Cardiac fibroblast (primary cell): Measurements from ENCODE around the gene SRSF1.

Source experiments
- DNase-seq, 2 donors: peaks; one replicate each; pipeline versions ENCODE4 v3.0.0 to v3.0.0-alpha.2; 2010; ENCODE audit warnings: low read depth in 2 of 2
- H3K4me3 ChIP-seq, 2 donors: replicated peaks in 1 of 2; 1 replicate in 1 of 2; 2 replicates in 1 of 2; pipeline ENCODE4 v1.5.1; 2011; ENCODE audit warnings: low read depth in 2 of 2, low read length in 2 of 2, mild to moderate bottlenecking in 2 of 2, moderate library complexity in 1 of 2
- TF ChIP-seq, protein P1 (sequence below): IDR thresholded peaks from one replicate; pipeline ENCODE4 v1.5.1; 2011; ENCODE audit warnings: low read depth, mild to moderate bottlenecking, low read length, inconsistent platforms

SRSF1 gene

DNA sequence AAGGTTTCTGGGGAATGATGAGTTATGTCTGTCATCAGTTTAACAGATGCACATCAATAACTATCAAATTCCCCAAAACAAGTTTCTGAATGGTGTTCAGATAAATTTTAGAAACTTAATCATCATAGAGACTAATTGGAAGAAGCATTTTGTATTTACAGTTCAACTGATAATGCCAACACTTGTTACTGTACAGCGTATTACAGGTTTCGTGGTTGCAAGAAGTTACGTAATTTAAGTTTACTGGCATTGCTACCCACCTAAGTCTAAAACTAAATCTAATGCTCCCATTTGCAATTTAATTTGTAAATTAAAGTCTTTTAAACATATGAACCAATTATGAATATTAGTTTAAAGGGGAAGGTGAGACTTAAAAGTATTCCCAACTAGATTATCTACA is 3.0 kb downstream of the SRSF1 start:
- no peak overlapping the region for H3K4me3 ChIP-seq

DNA sequence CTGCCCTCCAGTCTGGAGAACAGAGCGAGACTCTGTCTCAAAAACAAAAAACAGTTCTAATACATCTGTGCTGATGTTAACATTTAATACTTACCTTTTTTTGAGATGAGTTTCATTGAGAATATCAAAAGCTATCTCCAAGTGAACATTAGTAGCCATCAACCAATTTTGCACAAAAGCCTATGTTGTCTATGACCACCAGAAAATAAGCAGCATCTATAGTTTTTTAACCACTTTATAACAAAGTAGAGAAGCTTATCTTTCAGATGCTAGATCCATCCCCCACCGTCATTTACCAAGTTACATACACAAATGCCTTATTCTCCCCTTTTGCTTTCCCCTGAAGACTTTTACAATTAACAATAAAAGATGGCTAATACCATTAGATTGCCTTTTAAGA is 4.1 kb downstream of the SRSF1 start:
- H3K4me3 ChIP-seq = no peak overlapping the region
- TF ChIP-seq, protein P1, sequence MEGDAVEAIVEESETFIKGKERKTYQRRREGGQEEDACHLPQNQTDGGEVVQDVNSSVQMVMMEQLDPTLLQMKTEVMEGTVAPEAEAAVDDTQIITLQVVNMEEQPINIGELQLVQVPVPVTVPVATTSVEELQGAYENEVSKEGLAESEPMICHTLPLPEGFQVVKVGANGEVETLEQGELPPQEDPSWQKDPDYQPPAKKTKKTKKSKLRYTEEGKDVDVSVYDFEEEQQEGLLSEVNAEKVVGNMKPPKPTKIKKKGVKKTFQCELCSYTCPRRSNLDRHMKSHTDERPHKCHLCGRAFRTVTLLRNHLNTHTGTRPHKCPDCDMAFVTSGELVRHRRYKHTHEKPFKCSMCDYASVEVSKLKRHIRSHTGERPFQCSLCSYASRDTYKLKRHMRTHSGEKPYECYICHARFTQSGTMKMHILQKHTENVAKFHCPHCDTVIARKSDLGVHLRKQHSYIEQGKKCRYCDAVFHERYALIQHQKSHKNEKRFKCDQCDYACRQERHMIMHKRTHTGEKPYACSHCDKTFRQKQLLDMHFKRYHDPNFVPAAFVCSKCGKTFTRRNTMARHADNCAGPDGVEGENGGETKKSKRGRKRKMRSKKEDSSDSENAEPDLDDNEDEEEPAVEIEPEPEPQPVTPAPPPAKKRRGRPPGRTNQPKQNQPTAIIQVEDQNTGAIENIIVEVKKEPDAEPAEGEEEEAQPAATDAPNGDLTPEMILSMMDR = no peak
- DNase-seq = no peak

More for the DNA sequence above, 3.0 kb downstream of the SRSF1 start:
- TF ChIP-seq, protein P1 = no peak
- no peak for DNase-seq

DNA sequence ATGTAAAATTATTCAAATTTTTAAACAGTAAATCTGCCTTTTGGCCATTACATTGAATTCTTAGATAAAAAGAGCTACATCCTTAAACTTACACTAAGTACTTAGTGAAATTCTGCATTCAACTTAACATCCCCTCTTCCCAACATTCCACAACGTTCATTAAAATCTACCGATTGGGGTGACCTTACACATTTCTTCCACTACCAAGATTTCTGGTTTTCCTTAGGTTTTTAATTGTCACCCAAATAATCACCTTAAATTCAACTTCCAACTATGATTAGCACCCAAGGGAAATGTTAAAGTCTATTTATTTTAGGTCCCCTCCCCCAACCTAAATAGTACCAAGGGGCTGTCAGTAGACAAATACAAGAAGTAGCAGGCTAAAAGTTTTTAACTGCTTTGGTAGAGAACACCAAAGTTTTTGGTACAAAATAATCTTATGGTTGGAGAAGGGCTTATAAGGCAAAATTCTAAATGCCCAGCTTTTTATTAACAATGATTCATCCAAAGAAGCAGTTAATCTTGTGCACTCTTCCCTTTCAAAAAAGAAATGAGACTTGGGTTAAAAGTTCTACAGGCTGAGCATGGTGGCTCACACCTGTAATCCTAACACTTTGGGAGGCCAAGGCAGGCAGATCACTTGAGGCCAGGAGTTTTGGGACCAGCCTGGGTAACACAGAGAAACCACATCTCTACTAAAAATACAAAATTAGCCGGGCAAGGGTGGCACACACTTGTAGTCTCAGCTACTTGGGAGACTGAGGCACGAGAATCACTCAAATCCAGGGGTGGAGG is 4.7 kb downstream of the SRSF1 start:
- DNase-seq = no peak
- TF ChIP-seq, protein P1 = no peak
- H3K4me3 ChIP-seq = no peak overlapping the region

DNA sequence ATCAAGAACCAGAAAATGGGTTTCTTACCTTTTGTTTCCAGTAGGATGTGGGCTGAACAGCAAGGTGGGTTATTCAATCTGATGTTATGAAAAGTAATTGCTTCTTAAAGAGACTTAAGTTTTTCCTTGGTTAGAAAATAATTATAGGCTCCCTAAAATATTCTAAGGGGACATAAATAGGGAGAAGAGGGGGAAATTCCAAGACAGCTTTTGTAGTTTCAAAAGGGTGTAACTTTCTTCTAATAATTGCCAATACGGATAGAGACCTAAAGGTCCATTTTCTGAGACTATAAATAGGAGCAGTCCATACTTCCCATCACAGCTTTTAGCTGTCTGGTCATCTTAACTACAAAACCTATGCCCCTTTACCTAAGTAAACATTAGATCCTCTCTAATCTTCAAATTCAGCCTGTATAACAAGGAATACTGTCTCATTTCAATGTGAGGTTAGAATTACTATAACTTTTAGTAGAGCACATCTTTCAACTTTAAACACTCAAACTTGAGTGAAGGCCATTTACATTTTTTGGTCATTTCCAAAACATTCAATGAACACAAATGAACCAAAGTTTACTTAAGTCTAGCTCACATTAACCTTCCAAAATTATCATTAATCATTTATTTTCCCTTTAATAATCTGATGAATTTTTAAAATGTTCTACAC is 5.5 kb downstream of the SRSF1 start:
- TF ChIP-seq, protein P1 = no peak
- DNase-seq = no peak
- no peak overlapping the region for H3K4me3 ChIP-seq

DNA sequence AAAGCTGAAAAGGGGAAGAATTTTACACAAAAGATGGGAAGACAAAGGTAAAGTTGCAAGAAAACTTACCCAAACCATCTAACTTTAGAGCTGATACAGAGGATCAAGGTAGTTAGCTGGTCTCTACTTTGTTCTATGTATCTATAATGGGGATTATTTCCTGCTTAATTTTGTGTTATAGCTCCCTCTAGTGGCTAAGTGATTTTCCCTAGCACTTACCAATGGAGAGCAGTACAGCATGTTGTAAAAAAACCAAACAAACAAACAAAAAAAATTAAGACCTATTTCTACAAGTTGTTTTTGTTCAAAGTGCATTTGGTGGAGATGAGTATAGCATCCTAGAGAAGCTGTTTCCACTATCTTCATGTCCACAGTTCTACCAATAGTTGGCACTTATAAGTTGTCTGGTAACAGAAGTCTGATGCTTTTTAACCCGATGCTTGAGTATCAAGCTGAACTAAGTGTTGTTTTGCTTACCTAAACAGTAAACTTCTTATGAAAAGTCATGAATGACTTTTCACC is 7.5 kb downstream of the SRSF1 start:
- peak; percentile 86 to 89 for DNase-seq
- no peak overlapping the region for H3K4me3 ChIP-seq
- TF ChIP-seq, protein P1 = peak; percentile 76

DNA sequence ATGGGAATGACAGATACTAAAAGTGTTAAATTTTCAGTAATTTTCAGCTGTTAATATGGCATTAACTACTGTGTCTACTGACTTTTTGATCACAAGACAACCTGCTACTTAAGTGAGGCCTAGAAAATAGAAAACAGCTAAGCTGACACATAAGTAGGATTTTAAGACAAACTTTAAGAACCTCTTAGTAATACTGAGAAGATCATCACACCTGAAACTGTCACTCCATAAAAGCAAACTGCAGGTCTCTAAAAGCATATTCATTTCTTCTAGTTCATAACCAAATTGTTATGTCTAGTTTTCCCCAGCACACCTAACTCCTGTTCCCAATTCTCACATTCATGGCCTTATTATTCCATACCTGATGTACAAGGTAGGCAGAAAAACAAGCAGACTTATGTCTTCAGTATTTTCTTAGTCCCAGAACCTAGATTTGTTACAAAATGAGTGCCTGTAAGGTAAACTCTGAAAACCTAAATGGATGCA is 8.0 kb downstream of the SRSF1 start:
- TF ChIP-seq, protein P1 = no peak
- no peak for DNase-seq
- H3K4me3 ChIP-seq = no peak overlapping the region
